SK-N-SH (cell line): ENCODE results near the gene RHOBTB3. TPM values are rescaled to one million over a fixed set of nuclear protein-coding genes. Genes with fewer than 3 reads are reported as not detected.

Experiments
- CTCF ChIA-PET: fragments of 300-600, 350-600 bp; formaldehyde crosslinking; extraction: SDS; loops from one replicate; lab custom pipeline; 2021; lab: Yijun Ruan, JAX
- POLR2A ChIA-PET: fragments of 350-600 bp; sonication (Branson Sonifier 250); formaldehyde crosslinking; extraction: SDS; loops from one replicate; lab custom pipeline; 2020; ENCODE audit warnings: antibody characterized with exemption, inconsistent platforms; lab: Yijun Ruan, JAX
- DNase-seq: peaks from one replicate; pipeline ENCODE4 v3.0.0; 2012
- H2AFZ ChIP-seq: fragments of 200-600 bp; sonication (generic); 2 replicates; pipeline ENCODE4 v1.8.1; 2016; ENCODE audit warnings: antibody characterized with exemption, mild to moderate bottlenecking, low read depth
- H3F3A ChIP-seq: fragments of 200-600 bp; sonication (generic); replicated peaks from 2 replicates; pipeline ENCODE3; 2016; ENCODE audit warnings: antibody characterized with exemption, mild to moderate bottlenecking; ENCODE audit not compliant: insufficient read depth
- H3K27ac ChIP-seq, 2 experiments: fragments of 200-500 bp in 1 of 2; fragments of 200-600 bp in 1 of 2; sonication (Bioruptor generic) in 1 of 2; sonication (generic), shearing (Covaris generic) in 1 of 2; 2 replicates each; pipeline versions ENCODE4 v1.5.1 to v1.6.1; 2014 to 2016; ENCODE audit warnings: low read depth in 2 of 2, inconsistent platforms in 1 of 2, low read length in 1 of 2, mild to moderate bottlenecking in 1 of 2, mixed read lengths in 1 of 2
- H3K27me3 ChIP-seq: fragments of 200-600 bp; sonication (generic), shearing (Covaris generic); 2 replicates; pipeline ENCODE4 v1.6.1; 2016; ENCODE audit warnings: mixed run types; ENCODE audit not compliant: insufficient read depth
- H3K36me3 ChIP-seq, 2 experiments: fragments of 200-500 bp in 1 of 2; fragments of 200-600 bp in 1 of 2; sonication (Bioruptor generic) in 1 of 2; sonication (generic) in 1 of 2; replicated peaks in 1 of 2; 2 replicates each; pipeline versions ENCODE3 to v1.5.1; 2014 to 2016; ENCODE audit warnings: low read length in 1 of 2, mild to moderate bottlenecking in 1 of 2; ENCODE audit not compliant: insufficient read depth in 2 of 2, control insufficient read depth in 1 of 2
- H3K4me1 ChIP-seq, 2 experiments: fragments of 200-500 bp in 1 of 2; fragments of 200-600 bp in 1 of 2; sonication (Bioruptor generic) in 1 of 2; sonication (generic), shearing (Covaris generic) in 1 of 2; 2 replicates each; pipeline versions ENCODE4 v1.5.1 to v1.6.1; 2014 to 2016; ENCODE audit warnings: low read depth in 1 of 2, low read length in 1 of 2, mixed run types in 1 of 2; ENCODE audit not compliant: insufficient read depth in 2 of 2, control insufficient read depth in 1 of 2
- H3K4me2 ChIP-seq: fragments of 200-600 bp; sonication (generic), shearing (Covaris generic); 2 replicates; pipeline ENCODE4 v1.6.1; 2017; ENCODE audit warnings: mixed run types
- H3K4me3 ChIP-seq, 2 experiments: fragments of 200-500 bp in 1 of 2; fragments of 200-600 bp in 1 of 2; sonication (Bioruptor generic) in 1 of 2; sonication (generic), shearing (Covaris generic) in 1 of 2; 2 replicates each; pipeline versions ENCODE4 v1.5.1 to v1.8.1; 2014 to 2016; ENCODE audit warnings: low read depth in 2 of 2, inconsistent platforms in 1 of 2, low read length in 1 of 2, mild to moderate bottlenecking in 1 of 2, mixed read lengths in 1 of 2, moderate library complexity in 1 of 2
- H3K79me2 ChIP-seq: fragments of 200-600 bp; sonication (generic); 2 replicates; pipeline ENCODE4 v1.8.1; 2017; ENCODE audit warnings: mild to moderate bottlenecking; ENCODE audit not compliant: insufficient read depth
- H3K9ac ChIP-seq: fragments of 200-600 bp; sonication (generic); 2 replicates; pipeline ENCODE4 v1.6.1; 2017; ENCODE audit warnings: mixed run types
- H3K9me2 ChIP-seq: fragments of 200-600 bp; sonication (generic); 2 replicates; pipeline ENCODE4 v1.6.1; 2017; ENCODE audit warnings: mixed run types
- H3K9me3 ChIP-seq: fragments of 200-600 bp; sonication (generic); 2 replicates; pipeline ENCODE4 v1.6.1; 2017; ENCODE audit warnings: mixed run types, mild to moderate bottlenecking, moderate library complexity
- H4K20me1 ChIP-seq: fragments of 200-600 bp; sonication (generic); 2 replicates; pipeline ENCODE4 v1.6.1; 2017; ENCODE audit warnings: mild to moderate bottlenecking, mixed run types; ENCODE audit not compliant: insufficient read depth
- CHD2 ChIP-seq: fragments of 150-350 bp; IDR thresholded peaks from 2 replicates; pipeline ENCODE4 v1.6.1; 2018; ENCODE audit warnings: low read length; ENCODE audit not compliant: partially characterized antibody
- ELF1 ChIP-seq: IDR thresholded peaks from 2 replicates; pipeline ENCODE4 v1.4.0; 2012
- EZH2phosphoT487 ChIP-seq: fragments of 200-600 bp; sonication (generic); IDR thresholded peaks from 2 replicates; pipeline ENCODE4 v1.6.1; 2017; ENCODE audit warnings: low read depth, mixed run types, mild to moderate bottlenecking, antibody characterized with exemption, moderate library complexity, borderline replicate concordance
- FOXM1 ChIP-seq: IDR thresholded peaks from 2 replicates; pipeline ENCODE4 v1.4.0; 2012; ENCODE audit warnings: low read depth, mild to moderate bottlenecking
- GABPA ChIP-seq: IDR thresholded peaks from 2 replicates; pipeline ENCODE4 v1.4.0; 2012; ENCODE audit warnings: low read depth, mild to moderate bottlenecking
- GATA2 ChIP-seq: sonication (generic); formaldehyde crosslinking; IDR thresholded peaks from 2 replicates; pipeline ENCODE4 v1.5.0; 2020; ENCODE audit warnings: mild to moderate bottlenecking, missing genetic modification reagents
- IRF3 ChIP-seq: fragments of 150-350 bp; IDR thresholded peaks from 2 replicates; pipeline ENCODE4 v1.6.1; 2016; ENCODE audit warnings: mild to moderate bottlenecking, low read depth, low read length
- MAX ChIP-seq: IDR thresholded peaks from 2 replicates; pipeline ENCODE4 v1.4.0; 2012; ENCODE audit warnings: low read depth
- MEF2A ChIP-seq: IDR thresholded peaks from 2 replicates; pipeline ENCODE4 v1.4.0; 2012; ENCODE audit warnings: low read depth, borderline replicate concordance
- NFIC ChIP-seq: IDR thresholded peaks from 2 replicates; pipeline ENCODE4 v1.4.0; 2012; ENCODE audit warnings: borderline replicate concordance
- NRF1 ChIP-seq: IDR thresholded peaks from 2 replicates; pipeline ENCODE4 v1.6.1; 2012; ENCODE audit warnings: low read depth, mild to moderate bottlenecking, low read length
- PBX3 ChIP-seq: IDR thresholded peaks from 2 replicates; pipeline ENCODE4; 2012
- POLR2AphosphoS5 ChIP-seq: IDR thresholded peaks from 2 replicates; pipeline ENCODE4 v1.6.1; 2012; ENCODE audit warnings: low read depth, low read length
- RAD21 ChIP-seq: IDR thresholded peaks from 2 replicates; pipeline ENCODE4 v1.6.1; 2012; ENCODE audit warnings: mild to moderate bottlenecking, low read length
- RCOR1 ChIP-seq: fragments of 150-350 bp; IDR thresholded peaks from 2 replicates; pipeline ENCODE4 v1.6.1; 2017; ENCODE audit warnings: antibody characterized with exemption, low read length
- RFX5 ChIP-seq: IDR thresholded peaks from 2 replicates; pipeline ENCODE4 v1.6.1; 2012; ENCODE audit warnings: mild to moderate bottlenecking, improper control_type of control experiment, low read length
- RXRA ChIP-seq: IDR thresholded peaks from 2 replicates; pipeline ENCODE4 v1.4.0; 2012; ENCODE audit warnings: low read depth, mild to moderate bottlenecking, borderline replicate concordance
- SIN3A ChIP-seq: IDR thresholded peaks from 2 replicates; pipeline ENCODE4 v1.6.1; 2012; ENCODE audit warnings: low read depth, mild to moderate bottlenecking, low read length, moderate library complexity, borderline replicate concordance
- TEAD4 ChIP-seq: IDR thresholded peaks from 2 replicates; pipeline ENCODE4 v1.4.0; 2012; ENCODE audit warnings: mild to moderate bottlenecking, borderline replicate concordance; ENCODE audit not compliant: insufficient read depth
- USF1 ChIP-seq: IDR thresholded peaks from 2 replicates; pipeline ENCODE4 v1.4.0; 2012; ENCODE audit warnings: low read depth, borderline replicate concordance
- USF2 ChIP-seq: fragments of 150-350 bp; IDR thresholded peaks from 2 replicates; pipeline ENCODE4 v1.6.1; 2017; ENCODE audit warnings: antibody characterized with exemption, low read length, low read depth, borderline replicate concordance
- ZBTB33 ChIP-seq: IDR thresholded peaks from 2 replicates; pipeline ENCODE4 v1.4.0; 2012; ENCODE audit warnings: low read depth, borderline replicate concordance
- WGBS: methylation state at CpG from one replicate; pipeline ENCODE4 v1.1.6; 2017; ENCODE audit warnings: low lambda C conversion rate; 5-methylcytosine and 5-hydroxymethylcytosine counted together
- polyA plus RNA-seq, 3 experiments: library from polyadenylated mRNA; depleted of rRNA; stranded (reverse); fragments of >200 nt; gene quantifications; 2 replicates each; pipeline ENCODE4 v1.2.3, GENCODE V29; 2012

The RHOBTB3 gene
- polyA plus RNA-seq, 1 of the 3 experiments (the other 2 are of a cell fraction), result 59.3 TPM

- 88% methylated on average over 4 of the region's 4 CpGs for WGBS
- CTCF ChIA-PET, result interaction anchor here (1.0 to 1.1 kb wide), 2 partner anchors 18 kb away, joined by 3 read pairs; no protein-coding TSS in a partner anchor
- Histone ChIP-seq H2AFZ (no peak overlapping the region), H3K36me3 (peaks cover 11 to 18% of the 10 kb centered on the region in 2 experiments), H3K9me3 (no peaks in the 10 kb centered on the region), H3K27me3 (no peaks in the 10 kb centered on the region), H3K9me2 (no peaks in the 10 kb centered on the region)
- TF ChIP-seq ZBTB33, result no peak
- no peak for TF ChIP-seq USF2
- no peak for TF ChIP-seq NFIC
- TF ChIP-seq MAX, result no peak
- TF ChIP-seq TEAD4, result no peak
- no peak for TF ChIP-seq FOXM1
- TF ChIP-seq GATA2 (CRISPR knock-in tag), result no peak
- TF ChIP-seq GABPA, result no peak
- TF ChIP-seq ELF1, result no peak
- no peak for TF ChIP-seq USF1
- TF ChIP-seq RCOR1, result no peak
- TF ChIP-seq, all 33 proteins: peak for 0
- POLR2A ChIA-PET, result no interaction called here
- H3K4me2 ChIP-seq, result no peak overlapping the region
- H3K27ac ChIP-seq, result no peak overlapping the region
- H4K20me1 ChIP-seq, result no peaks in the 10 kb centered on the region
- no peak overlapping the region for H3K9ac ChIP-seq
- H3K4me3 ChIP-seq, result no peak overlapping the region
- no peak for DNase-seq
- H3K79me2 ChIP-seq, result no peaks in the 10 kb centered on the region
- H3F3A ChIP-seq, result peaks cover 5% of the 10 kb centered on the region
- H3K4me1 ChIP-seq, result peaks cover 0 to 2% of the 10 kb centered on the region in 2 experiments; a peak in 1 of 4 replicates
Observed at GRCh38 chr5:95799191-95799835, 68.2 kb downstream of the RHOBTB3 start.

GRCh38 chr5:95800553-95800952, 69.4 kb downstream of the RHOBTB3 start:
- Histone ChIP-seq H3K4me3 (no peak overlapping the region), H3K4me1 (peaks cover 0 to 2% of the 10 kb centered on the region in 2 experiments; a peak in 1 of 4 replicates), H4K20me1 (no peaks in the 10 kb centered on the region), H3K9me2 (no peaks in the 10 kb centered on the region), H3K4me2 (no peak overlapping the region), H3K36me3 (peaks cover 7 to 12% of the 10 kb centered on the region in 2 experiments), H3F3A (peaks cover 5% of the 10 kb centered on the region), H3K9me3 (no peaks in the 10 kb centered on the region), H2AFZ (no peak overlapping the region), H3K79me2 (no peaks in the 10 kb centered on the region), H3K27ac (no peak overlapping the region), H3K27me3 (no peaks in the 10 kb centered on the region), H3K9ac (no peak overlapping the region)
- ChIA-PET CTCF (interaction anchor here (1.0 to 2.0 kb wide), 2 partner anchors 19 kb away, joined by 3 to 9 read pairs; no protein-coding TSS in a partner anchor), POLR2A (no interaction called here)
- WGBS, result 94% methylated on average over 3 of the region's 3 CpGs
- DNase-seq, result no peak
- TF ChIP-seq EZH2phosphoT487 (no peak), NRF1 (no peak), SIN3A (no peak), TEAD4 (no peak), POLR2AphosphoS5 (no peak), MEF2A (no peak), RFX5 (no peak), RAD21 (no peak), RXRA (no peak), MAX (no peak), CHD2 (no peak), IRF3 (no peak), FOXM1 (no peak), PBX3 (no peak)
